Measurements from ENCODE around the gene ANXA2.
"Not testable (repeated sequence)": the region's sequence is repeated elsewhere in the genome, so short reads cannot be mapped to it uniquely, and the experiment has no call there.

The ANXA2 gene

GRCh38 chr15:60414016-60414682, 16.4 kb upstream of the ANXA2 start:
- H2BK15ac ChIP-seq (replicated peaks; ENCODE audit: low read depth) = no peak overlapping the region
- no peak overlapping the region for H3K9ac ChIP-seq (ENCODE audit: low read length)
- no CpG with 5 or more reads among the region's 10 CpGs for WGBS (ENCODE audit: extremely low coverage, insufficient coverage, low lambda C conversion rate)
- H4K5ac ChIP-seq (ENCODE audit: low read length) = no peak overlapping the region
- H2AK5ac ChIP-seq (ENCODE audit: low read length) = no peak overlapping the region
- no peak overlapping the region for H3K4ac ChIP-seq (ENCODE audit: low read depth, low read length)
- no peaks in the 10 kb centered on the region for H3K36me3 ChIP-seq (ENCODE audit: control insufficient read depth, insufficient read depth, low read length)
- no peak overlapping the region for H3K4me3 ChIP-seq (ENCODE audit: low read length)
- no peak overlapping the region for H3K27ac ChIP-seq (ENCODE audit: low read depth, low read length)
- H3K4me2 ChIP-seq (ENCODE audit: low read length) = no peak overlapping the region
- no peaks in the 10 kb centered on the region for H3K79me2 ChIP-seq (ENCODE audit: control insufficient read depth, insufficient read depth, low read length)
- no peak overlapping the region for H2BK5ac ChIP-seq (ENCODE audit: low read length)
- no peaks in the 10 kb centered on the region for H3K27me3 ChIP-seq (ENCODE audit: insufficient read depth, low read length, poor library complexity)
- no peak overlapping the region for H2BK120ac ChIP-seq (ENCODE audit: low read depth, low read length)
- DNase-seq = no peak
- no peak overlapping the region for H3K23ac ChIP-seq (ENCODE audit: low read length)
- no peak overlapping the region for H3K18ac ChIP-seq (ENCODE audit: low read length)
- no peak overlapping the region for H3K56ac ChIP-seq (ENCODE audit: low read length)
- peaks cover 4% of the 10 kb centered on the region for H3K4me1 ChIP-seq (ENCODE audit: control insufficient read depth, low read depth, low read length)
- no peak overlapping the region for H4K8ac ChIP-seq (ENCODE audit: low read depth, low read length)
- H3K79me1 ChIP-seq (ENCODE audit: low read length) = no peaks in the 10 kb centered on the region

- Histone ChIP-seq H3K79me2 (ENCODE audit: control insufficient read depth, insufficient read depth, low read length) (no peaks in the 10 kb centered on the region), H2BK120ac (ENCODE audit: low read depth, low read length) (no peak overlapping the region), H3K79me1 (ENCODE audit: low read length) (no peaks in the 10 kb centered on the region), H3K4ac (ENCODE audit: low read depth, low read length) (no peak overlapping the region), H3K4me1 (ENCODE audit: control insufficient read depth, low read depth, low read length) (peaks cover 4% of the 10 kb centered on the region), H2BK5ac (ENCODE audit: low read length) (no peak overlapping the region), H3K23ac (ENCODE audit: low read length) (peak overlapping the region; percentile 76), H4K8ac (ENCODE audit: low read depth, low read length) (no peak overlapping the region), H3K18ac (ENCODE audit: low read length) (no peak overlapping the region), H3K9ac (ENCODE audit: low read length) (no peak overlapping the region), H3K4me3 (ENCODE audit: low read length) (no peak overlapping the region), H3K27me3 (ENCODE audit: insufficient read depth, low read length, poor library complexity) (no peaks in the 10 kb centered on the region), H3K27ac (ENCODE audit: low read depth, low read length) (no peak overlapping the region), H3K4me2 (ENCODE audit: low read length) (no peak overlapping the region), H2BK15ac (replicated peaks; ENCODE audit: low read depth) (no peak overlapping the region), H3K56ac (ENCODE audit: low read length) (peak overlapping the region; percentile 43), H2AK5ac (ENCODE audit: low read length) (no peak overlapping the region), H4K5ac (ENCODE audit: low read length) (no peak overlapping the region), H3K36me3 (ENCODE audit: control insufficient read depth, insufficient read depth, low read length) (no peaks in the 10 kb centered on the region)
- WGBS (ENCODE audit: extremely low coverage, insufficient coverage, low lambda C conversion rate) = no CpG with 5 or more reads among the region's 9 CpGs
- DNase-seq = peak; percentile 75
Observed at GRCh38 chr15:60413231-60413824, 15.5 kb upstream of the ANXA2 start.

GRCh38 chr15:60412807-60413206, 15.0 kb upstream of the ANXA2 start:
- not testable (repeated sequence) for H3K27ac ChIP-seq (ENCODE audit: low read depth, low read length); H3K18ac ChIP-seq (ENCODE audit: low read length); H3K79me2 ChIP-seq (ENCODE audit: control insufficient read depth, insufficient read depth, low read length); H3K4me2 ChIP-seq (ENCODE audit: low read length); H3K23ac ChIP-seq (ENCODE audit: low read length); H2BK15ac ChIP-seq (replicated peaks; ENCODE audit: low read depth); H3K36me3 ChIP-seq (ENCODE audit: control insufficient read depth, insufficient read depth, low read length); H2BK120ac ChIP-seq (ENCODE audit: low read depth, low read length); H3K56ac ChIP-seq (ENCODE audit: low read length); H3K4me3 ChIP-seq (ENCODE audit: low read length); H2BK5ac ChIP-seq (ENCODE audit: low read length); H3K4ac ChIP-seq (ENCODE audit: low read depth, low read length); H3K79me1 ChIP-seq (ENCODE audit: low read length); H2AK5ac ChIP-seq (ENCODE audit: low read length); H3K9ac ChIP-seq (ENCODE audit: low read length); H4K5ac ChIP-seq (ENCODE audit: low read length); H3K27me3 ChIP-seq (ENCODE audit: insufficient read depth, low read length, poor library complexity); DNase-seq; H4K8ac ChIP-seq (ENCODE audit: low read depth, low read length); H3K4me1 ChIP-seq (ENCODE audit: control insufficient read depth, low read depth, low read length)
- WGBS (ENCODE audit: extremely low coverage, insufficient coverage, low lambda C conversion rate) = no CpG with 5 or more reads among the region's 21 CpGs

- no peaks in the 10 kb centered on the region for H3K79me2 ChIP-seq (ENCODE audit: control insufficient read depth, insufficient read depth, low read length)
- no peak overlapping the region for H3K27ac ChIP-seq (ENCODE audit: low read depth, low read length)
- no peak overlapping the region for H3K56ac ChIP-seq (ENCODE audit: low read length)
- H3K27me3 ChIP-seq (ENCODE audit: insufficient read depth, low read length, poor library complexity) = no peaks in the 10 kb centered on the region
- no peak overlapping the region for H2AK5ac ChIP-seq (ENCODE audit: low read length)
- H3K36me3 ChIP-seq (ENCODE audit: control insufficient read depth, insufficient read depth, low read length) = no peaks in the 10 kb centered on the region
- H2BK120ac ChIP-seq (ENCODE audit: low read depth, low read length) = no peak overlapping the region
- H2BK5ac ChIP-seq (ENCODE audit: low read length) = no peak overlapping the region
- H4K5ac ChIP-seq (ENCODE audit: low read length) = no peak overlapping the region
- H4K8ac ChIP-seq (ENCODE audit: low read depth, low read length) = no peak overlapping the region
- DNase-seq = no peak
- no CpG with 5 or more reads among the region's 9 CpGs for WGBS (ENCODE audit: extremely low coverage, insufficient coverage, low lambda C conversion rate)
- H3K4ac ChIP-seq (ENCODE audit: low read depth, low read length) = no peak overlapping the region
- no peak overlapping the region for H3K18ac ChIP-seq (ENCODE audit: low read length)
- no peak overlapping the region for H3K23ac ChIP-seq (ENCODE audit: low read length)
- H2BK15ac ChIP-seq (replicated peaks; ENCODE audit: low read depth) = no peak overlapping the region
- no peak overlapping the region for H3K9ac ChIP-seq (ENCODE audit: low read length)
- H3K4me2 ChIP-seq (ENCODE audit: low read length) = no peak overlapping the region
- H3K4me3 ChIP-seq (ENCODE audit: low read length) = no peak overlapping the region
- H3K4me1 ChIP-seq (ENCODE audit: control insufficient read depth, low read depth, low read length) = peaks cover 4% of the 10 kb centered on the region
- H3K79me1 ChIP-seq (ENCODE audit: low read length) = no peaks in the 10 kb centered on the region
Observed at GRCh38 chr15:60411774-60412425, 14.1 kb upstream of the ANXA2 start.

DNA sequence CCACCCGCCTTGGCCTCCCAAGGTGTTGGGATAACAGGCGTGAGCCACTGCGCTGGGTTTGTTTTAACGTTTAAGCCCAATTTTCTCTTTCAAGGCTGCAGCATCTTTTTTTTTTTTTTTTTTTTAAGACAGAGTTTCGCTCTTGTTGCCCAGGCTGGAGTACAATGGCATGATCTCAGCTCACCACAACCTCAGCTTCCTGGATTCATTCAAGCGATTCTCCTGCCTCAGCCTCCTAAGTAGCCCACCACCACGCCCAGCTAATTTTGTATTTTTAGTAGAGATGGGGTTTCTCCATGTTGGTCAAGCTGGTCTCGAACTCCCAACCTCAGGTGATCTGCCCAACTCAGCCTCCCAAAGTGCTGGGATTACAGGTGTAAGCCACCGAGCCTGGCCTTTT, 12.6 kb upstream of the ANXA2 start:
- H3K4me2 ChIP-seq (ENCODE audit: low read length); H3K4me1 ChIP-seq (ENCODE audit: control insufficient read depth, low read depth, low read length); DNase-seq; H3K36me3 ChIP-seq (ENCODE audit: control insufficient read depth, insufficient read depth, low read length); H3K4ac ChIP-seq (ENCODE audit: low read depth, low read length); H2BK120ac ChIP-seq (ENCODE audit: low read depth, low read length); H4K8ac ChIP-seq (ENCODE audit: low read depth, low read length); H3K18ac ChIP-seq (ENCODE audit: low read length); H3K79me1 ChIP-seq (ENCODE audit: low read length); H3K27me3 ChIP-seq (ENCODE audit: insufficient read depth, low read length, poor library complexity); H2BK5ac ChIP-seq (ENCODE audit: low read length); H2AK5ac ChIP-seq (ENCODE audit: low read length); H3K23ac ChIP-seq (ENCODE audit: low read length); H3K79me2 ChIP-seq (ENCODE audit: control insufficient read depth, insufficient read depth, low read length); H3K56ac ChIP-seq (ENCODE audit: low read length); H3K27ac ChIP-seq (ENCODE audit: low read depth, low read length); H3K4me3 ChIP-seq (ENCODE audit: low read length); H4K5ac ChIP-seq (ENCODE audit: low read length); H3K9ac ChIP-seq (ENCODE audit: low read length); H2BK15ac ChIP-seq (replicated peaks; ENCODE audit: low read depth): not testable (repeated sequence)
- WGBS (ENCODE audit: extremely low coverage, insufficient coverage, low lambda C conversion rate) = no CpG with 5 or more reads among the region's 9 CpGs

All from mesendoderm (in vitro differentiated cells).